MM.1S (cell line): ENCODE data around the gene PGS1.

Experiments
- EZH2 ChIP-seq: fragments of 300-600 bp; sonication (generic); optimal IDR thresholded peaks from 2 replicates; pipeline ENCODE3; 2017; ENCODE audit warnings: low read depth, mild to moderate bottlenecking, antibody characterized with exemption, low read length, mixed read lengths
- EZH2phosphoT487 ChIP-seq: fragments of 300-600 bp; sonication (generic); IDR thresholded peaks from 2 replicates; pipeline ENCODE4 v1.6.1; 2018; ENCODE audit warnings: antibody characterized with exemption, low read length
- TF ChIP-seq, protein P1 (sequence below): fragments of 300-600 bp; sonication (generic); IDR thresholded peaks from 2 replicates; pipeline ENCODE4 v1.5.1; 2016; ENCODE audit warnings: antibody characterized with exemption, low read length, mixed read lengths

DNA sequence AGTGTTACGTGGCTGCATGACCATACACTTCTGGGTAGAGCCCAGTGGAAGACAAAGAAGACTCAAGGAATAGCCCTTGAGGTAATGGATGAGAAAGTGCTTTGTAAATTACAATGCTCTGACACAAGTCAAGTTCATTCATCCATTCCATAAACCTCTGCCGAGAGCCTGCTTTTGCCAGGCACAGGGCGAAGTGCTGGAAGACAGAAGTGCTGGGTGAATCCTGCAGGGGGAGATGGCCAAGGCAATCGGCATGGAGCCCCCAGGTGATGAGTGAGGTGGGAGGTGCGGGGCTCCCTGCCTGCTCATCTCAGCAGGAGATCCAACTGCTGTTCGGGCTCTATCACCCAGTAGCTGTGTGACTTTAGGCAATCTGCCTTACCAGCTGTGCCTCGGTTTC, 15.8 kb upstream of the PGS1 start:
- TF ChIP-seq, protein P1, sequence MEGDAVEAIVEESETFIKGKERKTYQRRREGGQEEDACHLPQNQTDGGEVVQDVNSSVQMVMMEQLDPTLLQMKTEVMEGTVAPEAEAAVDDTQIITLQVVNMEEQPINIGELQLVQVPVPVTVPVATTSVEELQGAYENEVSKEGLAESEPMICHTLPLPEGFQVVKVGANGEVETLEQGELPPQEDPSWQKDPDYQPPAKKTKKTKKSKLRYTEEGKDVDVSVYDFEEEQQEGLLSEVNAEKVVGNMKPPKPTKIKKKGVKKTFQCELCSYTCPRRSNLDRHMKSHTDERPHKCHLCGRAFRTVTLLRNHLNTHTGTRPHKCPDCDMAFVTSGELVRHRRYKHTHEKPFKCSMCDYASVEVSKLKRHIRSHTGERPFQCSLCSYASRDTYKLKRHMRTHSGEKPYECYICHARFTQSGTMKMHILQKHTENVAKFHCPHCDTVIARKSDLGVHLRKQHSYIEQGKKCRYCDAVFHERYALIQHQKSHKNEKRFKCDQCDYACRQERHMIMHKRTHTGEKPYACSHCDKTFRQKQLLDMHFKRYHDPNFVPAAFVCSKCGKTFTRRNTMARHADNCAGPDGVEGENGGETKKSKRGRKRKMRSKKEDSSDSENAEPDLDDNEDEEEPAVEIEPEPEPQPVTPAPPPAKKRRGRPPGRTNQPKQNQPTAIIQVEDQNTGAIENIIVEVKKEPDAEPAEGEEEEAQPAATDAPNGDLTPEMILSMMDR, result 0 out of 2 replicates have a peak, but pooled peaks have one; percentile 5
- TF ChIP-seq EZH2 (no peak), EZH2phosphoT487 (no peak)
